Upper lobe of right lung (tissue), 1 donor: ENCODE measurements around the gene FCMR. TPM values are rescaled to one million over a fixed set of nuclear protein-coding genes. Genes with fewer than 3 reads are reported as not detected.
A peak's percentile ranks its signal among the peaks of the same experiment; 100 is the strongest.

Source experiments
- ATAC-seq: fragments of 200-7000 bp; cut with Tn5 transposase; one replicate; pipeline ENCODE4 v1.9.1; 2020; ENCODE audit warnings: mild to moderate bottlenecking, moderate library complexity
- DNase-seq: peaks from one replicate; pipeline ENCODE4 v3.0.0-alpha.2; 2020
- H3K27ac ChIP-seq: fragments of 200-600 bp; one replicate; pipeline ENCODE4 v1.8.0; 2022
- H3K27me3 ChIP-seq: fragments of 200-600 bp; one replicate; pipeline ENCODE4 v1.8.0; 2022; ENCODE audit warnings: mild to moderate bottlenecking
- H3K36me3 ChIP-seq: fragments of 200-600 bp; one replicate; pipeline ENCODE4 v1.8.0; 2022
- H3K4me1 ChIP-seq: fragments of 200-600 bp; one replicate; pipeline ENCODE4 v1.8.0; 2022
- H3K4me3 ChIP-seq: fragments of 200-600 bp; one replicate; pipeline ENCODE4 v1.8.0; 2022; ENCODE audit warnings: mild to moderate bottlenecking
- H3K9me3 ChIP-seq: fragments of 200-600 bp; one replicate; pipeline ENCODE4 v1.8.0; 2022
- CTCF ChIP-seq: fragments of 200-600 bp; IDR thresholded peaks from one replicate; pipeline ENCODE4 v1.8.0; 2022; ENCODE audit warnings: antibody characterized with exemption
- intact Hi-C: fragments of 100-400 bp; cut with DNase I; formaldehyde crosslinking; loops from one replicate; pipeline ENCODE4 v1.11.0; 2022
- total RNA-seq: library from RNA; stranded (reverse); fragmentation: NEBNext Ultra II Directional; extraction: Animal tissue kit (Norgen Biotek cat#: 25700); gene quantifications from one replicate; pipeline ENCODE4 v1.2.1, GENCODE V29; 2021
- donor health status: DM: no; HTN: yes; CAD: no; lungs with severe emphysema.

FCMR gene
- total RNA-seq, 1 donor from 2014 or later, result 12.6 TPM

- Histone ChIP-seq H3K27ac (no peak overlapping the region), H3K27me3 (no peaks in the 10 kb centered on the region), H3K4me1 (peaks cover 29% of the 10 kb centered on the region), H3K4me3 (no peak overlapping the region), H3K36me3 (no peaks in the 10 kb centered on the region), H3K9me3 (no peaks in the 10 kb centered on the region)
- DNase-seq, result no peak
- TF ChIP-seq CTCF, result no peak
- intact Hi-C loops, result no loop called here
- peak; percentile 63 for ATAC-seq
Observed at GRCh38 chr1:206890125-206891060, 31.3 kb downstream of the FCMR start.

- Histone ChIP-seq H3K9me3 (no peaks in the 10 kb centered on the region), H3K4me3 (no peak overlapping the region), H3K36me3 (no peaks in the 10 kb centered on the region), H3K27me3 (no peaks in the 10 kb centered on the region), H3K27ac (no peak overlapping the region), H3K4me1 (peaks cover 24% of the 10 kb centered on the region)
- TF ChIP-seq CTCF, result no peak
- no peak for ATAC-seq
- intact Hi-C loops, result no loop called here
- no peak for DNase-seq
Observed at GRCh38 chr1:206887701-206888100, 34.0 kb downstream of the FCMR start.

GRCh38 chr1:206886831-206887230 is 34.9 kb downstream of the FCMR start:
- ATAC-seq (no peak), DNase-seq (no peak)
- no peaks in the 10 kb centered on the region for H3K9me3 ChIP-seq
- intact Hi-C loops, result no loop called here
- no peaks in the 10 kb centered on the region for H3K27me3 ChIP-seq
- no peaks in the 10 kb centered on the region for H3K36me3 ChIP-seq
- TF ChIP-seq CTCF, result no peak
- H3K4me1 ChIP-seq, result peaks cover 23% of the 10 kb centered on the region
- H3K27ac ChIP-seq, result no peak overlapping the region
- H3K4me3 ChIP-seq, result no peak overlapping the region

GRCh38 chr1:206885341-206886060 is 36.2 kb downstream of the FCMR start:
- Histone ChIP-seq H3K4me1 (peaks cover 13% of the 10 kb centered on the region), H3K27ac (no peak overlapping the region), H3K4me3 (no peak overlapping the region), H3K36me3 (no peaks in the 10 kb centered on the region), H3K9me3 (no peaks in the 10 kb centered on the region), H3K27me3 (no peaks in the 10 kb centered on the region)
- no peak for TF ChIP-seq CTCF
- DNase-seq, result no peak
- intact Hi-C loops, result no loop called here
- ATAC-seq, result no peak

- Histone ChIP-seq H3K9me3 (no peaks in the 10 kb centered on the region), H3K36me3 (no peaks in the 10 kb centered on the region), H3K27ac (no peak overlapping the region), H3K4me3 (no peak overlapping the region), H3K4me1 (no peaks in the 10 kb centered on the region), H3K27me3 (no peaks in the 10 kb centered on the region)
- ATAC-seq, result no peak
- TF ChIP-seq CTCF, result no peak
- DNase-seq, result no peak
- intact Hi-C loops, result no loop called here
Observed at GRCh38 chr1:206883876-206884275, 37.9 kb downstream of the FCMR start.
